UCSD-AML1 (cell line): ENCODE data around the gene SLC27A1.

Experiments
- DNase-seq: peaks from one replicate; lab custom pipeline; 2025; ENCODE audit not compliant: unreplicated experiment; lab: John Stamatoyannopoulos, UW

The SLC27A1 gene

GRCh38 chr19:17470068-17470841, at the start of gene SLC27A1:
TSS of gene SLC27A1 (plus strand) at chr19:17470524. CDS start at chr19:17470541, 17 bp downstream.
- peak; percentile 99 for DNase-seq

GRCh38 chr19:17421942-17422341, 48.4 kb upstream of the SLC27A1 start:
- DNase-seq = no peak

- DNase-seq = no peak
Observed at GRCh38 chr19:17423429-17424208, 46.7 kb upstream of the SLC27A1 start.

- peak; percentile 74 for DNase-seq
Observed at GRCh38 chr19:17424743-17425365, 45.5 kb upstream of the SLC27A1 start.

GRCh38 chr19:17429641-17430113, 40.6 kb upstream of the SLC27A1 start:
- no peak for DNase-seq

GRCh38 chr19:17431417-17431816, 38.9 kb upstream of the SLC27A1 start:
- DNase-seq = no peak

- DNase-seq = no peak
Observed at GRCh38 chr19:17435218-17435617, 35.1 kb upstream of the SLC27A1 start.

- no peak for DNase-seq
Observed at GRCh38 chr19:17436094-17436873, 34.0 kb upstream of the SLC27A1 start.

- DNase-seq = no peak
Observed at GRCh38 chr19:17436874-17437267, 33.5 kb upstream of the SLC27A1 start.

GRCh38 chr19:17441241-17442021, 28.9 kb upstream of the SLC27A1 start:
- peak; percentile 23 for DNase-seq

- no peak for DNase-seq
Observed at GRCh38 chr19:17445526-17446165, 24.7 kb upstream of the SLC27A1 start.

GRCh38 chr19:17447704-17448130, 22.6 kb upstream of the SLC27A1 start:
- no peak for DNase-seq

- peak; percentile 87 for DNase-seq
Observed at GRCh38 chr19:17448131-17448967, 22.0 kb upstream of the SLC27A1 start, which contains the start of gene TMEM221. TSS of gene TMEM221 (minus strand) at chr19:17448668. CDS start at chr19:17448462, 206 bp downstream.

- peak; percentile 46 for DNase-seq
Observed at GRCh38 chr19:17450264-17451075, 19.9 kb upstream of the SLC27A1 start.

GRCh38 chr19:17451820-17452219, 18.5 kb upstream of the SLC27A1 start:
- DNase-seq = no peak

GRCh38 chr19:17454576-17455071, 15.7 kb upstream of the SLC27A1 start:
- DNase-seq = no peak

GRCh38 chr19:17455308-17456123, 14.8 kb upstream of the SLC27A1 start:
- DNase-seq = no peak
